Fibroblast of the aortic adventitia (primary cell): ENCODE measurements around the gene TPK1. TPM values are rescaled to one million over a fixed set of nuclear protein-coding genes. Genes with fewer than 3 reads are reported as not detected.

Experiments
- DNase-seq: peaks from one replicate; pipeline ENCODE4 v3.0.0-alpha.2; 2010; ENCODE audit warnings: low read depth
- H3K4me3 ChIP-seq: 2 replicates; pipeline ENCODE4 v1.5.1; 2011; ENCODE audit warnings: low read depth, mild to moderate bottlenecking, control low read depth, low read length, moderate library complexity
- total RNA-seq: library from RNA; depleted of rRNA; stranded (reverse); fragments of >200 nt; gene quantifications from 2 replicates; pipeline ENCODE4 v1.2.3, GENCODE V29; 2012; ENCODE audit warnings: low replicate concordance
- TF ChIP-seq, protein P1 (sequence below): IDR thresholded peaks from 2 replicates; pipeline ENCODE4 v1.5.1; 2011; ENCODE audit warnings: mild to moderate bottlenecking, low read length, control low read depth, inconsistent platforms; ENCODE audit not compliant: insufficient read depth

Gene TPK1
- total RNA-seq, 1 donor: 7.6 TPM

DNA sequence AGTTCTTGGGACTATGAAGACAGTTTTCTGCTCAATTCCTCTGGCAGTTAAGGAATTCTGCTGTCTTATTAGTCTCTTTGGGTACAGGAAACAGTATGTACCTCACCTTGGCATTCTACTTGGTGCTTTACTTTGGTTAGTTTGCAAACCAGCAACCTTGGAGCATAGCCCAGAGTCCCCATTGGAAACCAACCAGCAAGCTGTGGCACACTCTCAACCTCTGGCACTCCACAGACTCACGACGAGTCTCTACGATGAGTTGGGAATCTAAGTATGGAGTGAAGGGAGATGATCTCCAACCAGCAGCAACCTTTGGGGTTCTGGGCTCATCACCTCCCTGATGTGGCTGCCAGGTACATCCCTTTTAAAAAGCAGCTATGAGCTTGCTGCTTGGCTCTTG is 43.8 kb downstream of the TPK1 start:
- TF ChIP-seq, protein P1, sequence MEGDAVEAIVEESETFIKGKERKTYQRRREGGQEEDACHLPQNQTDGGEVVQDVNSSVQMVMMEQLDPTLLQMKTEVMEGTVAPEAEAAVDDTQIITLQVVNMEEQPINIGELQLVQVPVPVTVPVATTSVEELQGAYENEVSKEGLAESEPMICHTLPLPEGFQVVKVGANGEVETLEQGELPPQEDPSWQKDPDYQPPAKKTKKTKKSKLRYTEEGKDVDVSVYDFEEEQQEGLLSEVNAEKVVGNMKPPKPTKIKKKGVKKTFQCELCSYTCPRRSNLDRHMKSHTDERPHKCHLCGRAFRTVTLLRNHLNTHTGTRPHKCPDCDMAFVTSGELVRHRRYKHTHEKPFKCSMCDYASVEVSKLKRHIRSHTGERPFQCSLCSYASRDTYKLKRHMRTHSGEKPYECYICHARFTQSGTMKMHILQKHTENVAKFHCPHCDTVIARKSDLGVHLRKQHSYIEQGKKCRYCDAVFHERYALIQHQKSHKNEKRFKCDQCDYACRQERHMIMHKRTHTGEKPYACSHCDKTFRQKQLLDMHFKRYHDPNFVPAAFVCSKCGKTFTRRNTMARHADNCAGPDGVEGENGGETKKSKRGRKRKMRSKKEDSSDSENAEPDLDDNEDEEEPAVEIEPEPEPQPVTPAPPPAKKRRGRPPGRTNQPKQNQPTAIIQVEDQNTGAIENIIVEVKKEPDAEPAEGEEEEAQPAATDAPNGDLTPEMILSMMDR: no peak
- no peak overlapping the region for H3K4me3 ChIP-seq
- no peak for DNase-seq

DNA sequence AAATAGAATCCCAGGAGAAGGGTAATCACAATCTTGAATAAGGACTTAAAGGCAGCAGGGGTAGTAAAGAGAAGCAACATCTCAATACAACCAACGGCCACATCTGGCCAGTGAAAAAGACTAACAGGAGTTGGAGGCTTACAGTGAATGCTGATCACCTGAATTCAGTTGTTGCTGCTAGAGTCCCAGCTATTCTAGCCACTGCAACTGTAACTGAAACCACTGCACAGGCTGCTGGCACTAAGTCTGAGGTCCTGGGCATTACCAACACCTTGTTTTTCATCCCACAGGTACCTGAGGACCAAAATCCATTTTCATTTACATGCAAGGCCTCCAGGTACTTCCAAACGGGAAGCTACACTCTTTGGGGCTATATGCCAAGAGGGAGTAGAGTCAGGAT is 44.4 kb downstream of the TPK1 start:
- TF ChIP-seq, protein P1: no peak
- no peak for DNase-seq
- H3K4me3 ChIP-seq: no peak overlapping the region

DNA sequence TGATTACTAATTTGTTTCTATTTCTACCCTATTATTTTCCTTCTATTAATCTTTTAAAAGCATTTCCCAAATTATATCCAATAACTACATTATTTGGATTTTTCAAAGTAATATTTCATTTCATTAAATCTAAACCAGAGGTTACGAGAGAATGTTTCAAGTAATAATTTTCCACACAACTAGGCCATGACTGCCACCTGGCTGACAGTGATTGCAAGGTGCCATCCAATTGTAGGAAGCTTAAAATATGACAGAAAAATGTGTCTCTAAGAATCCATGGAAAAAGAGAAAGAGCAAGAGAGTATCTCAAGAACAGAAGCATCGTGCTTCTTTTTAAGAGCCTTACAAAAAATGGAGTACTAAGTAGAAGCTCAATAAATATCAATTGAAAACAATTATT is 48.7 kb downstream of the TPK1 start:
- TF ChIP-seq, protein P1: no peak
- no peak for DNase-seq
- no peak overlapping the region for H3K4me3 ChIP-seq

DNA sequence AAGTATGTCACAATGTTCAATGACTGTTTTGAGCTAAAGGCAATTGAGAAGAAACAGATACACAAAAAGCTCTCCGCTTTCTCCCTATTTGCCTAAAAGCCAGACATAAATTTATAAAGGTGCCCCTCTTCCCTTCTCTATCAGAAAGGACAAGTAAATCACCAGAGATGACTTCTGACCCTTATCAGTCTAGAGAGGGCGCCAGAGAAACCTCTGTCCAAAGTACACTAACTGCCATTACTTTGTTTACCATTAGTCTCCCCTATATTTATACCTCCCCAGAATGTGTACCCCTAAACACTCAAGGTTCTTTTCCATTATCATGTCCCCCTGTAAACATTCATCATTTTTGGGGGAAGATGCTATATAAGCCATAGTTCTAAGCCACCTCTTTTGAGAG is 49.3 kb downstream of the TPK1 start:
- no peak overlapping the region for H3K4me3 ChIP-seq
- TF ChIP-seq, protein P1: no peak
- no peak for DNase-seq

DNA sequence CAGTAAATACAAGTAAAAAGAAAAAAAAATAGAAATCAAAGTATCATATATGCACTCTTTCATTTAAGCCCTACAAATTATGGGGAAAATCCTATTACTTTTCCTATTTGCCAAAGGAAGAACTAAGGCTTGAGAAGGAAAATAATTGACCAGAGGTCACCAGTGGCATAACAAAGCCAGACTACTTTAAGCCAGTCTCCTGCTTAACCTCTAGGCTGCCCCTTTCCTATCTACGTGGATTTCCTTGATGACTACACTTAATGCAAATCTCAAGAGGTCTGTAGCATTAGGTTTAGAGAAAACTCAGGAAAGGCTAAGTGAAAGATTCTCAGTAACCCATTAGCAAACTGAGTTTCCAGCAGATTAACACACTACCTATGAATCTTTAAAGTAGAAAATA is 49.8 kb downstream of the TPK1 start:
- DNase-seq: no peak
- TF ChIP-seq, protein P1: no peak
- no peak overlapping the region for H3K4me3 ChIP-seq

DNA sequence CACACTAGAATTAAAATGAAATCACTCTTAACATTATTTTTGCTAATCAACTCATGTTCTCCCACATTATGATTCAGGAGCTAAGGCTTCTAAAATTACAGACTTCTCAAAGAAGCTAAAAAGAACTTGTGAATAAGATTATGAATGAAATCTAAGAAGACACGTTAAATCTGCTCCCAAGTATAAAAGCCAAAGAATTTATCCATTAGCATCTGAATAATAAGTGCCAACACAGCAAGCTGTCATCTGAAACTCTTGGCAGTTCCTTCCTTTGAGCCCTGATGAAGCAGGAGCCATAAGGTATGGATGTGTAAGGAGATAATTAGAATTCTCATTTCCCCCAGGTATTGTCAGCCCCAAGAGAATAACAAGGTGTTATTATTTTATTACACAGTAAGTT is 50.3 kb downstream of the TPK1 start:
- no peak overlapping the region for H3K4me3 ChIP-seq
- no peak for DNase-seq
- TF ChIP-seq, protein P1: no peak

DNA sequence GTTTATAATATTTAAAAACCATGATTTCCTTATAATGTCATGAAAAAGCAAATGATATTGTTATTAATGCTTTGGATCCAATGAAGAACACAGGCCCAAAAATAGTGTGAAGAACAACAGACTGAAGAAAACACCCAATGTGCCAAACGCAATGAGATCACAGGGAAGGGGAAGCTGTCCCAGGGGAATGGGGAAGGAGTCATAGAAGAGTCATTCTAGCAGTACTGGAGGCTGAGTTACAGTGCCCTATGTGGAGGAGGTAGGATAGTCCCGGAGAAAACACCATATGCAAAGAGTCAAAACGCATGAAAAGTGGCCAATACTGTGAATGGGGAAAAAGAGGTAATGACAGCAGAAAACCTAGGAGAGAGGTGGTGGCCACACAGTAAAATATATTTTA is 50.9 kb downstream of the TPK1 start:
- TF ChIP-seq, protein P1: no peak
- no peak overlapping the region for H3K4me3 ChIP-seq
- DNase-seq: peak; percentile 59
